B cell (primary cell): ENCODE results near the gene PDCD4. TPM values are rescaled to one million over a fixed set of nuclear protein-coding genes. Genes with fewer than 3 reads are reported as not detected.
"Not testable (repeated sequence)": the region's sequence is repeated elsewhere in the genome, so short reads cannot be mapped to it uniquely, and the experiment has no call there.

Source experiments
- ATAC-seq: fragments of 200-7000 bp; cut with Tn5 transposase; one replicate; pipeline ENCODE4 v1.10.0; 2021; ENCODE audit warnings: low read depth, mild to moderate bottlenecking, moderate number of reproducible peaks, moderate library complexity
- CTCF ChIA-PET: fragments of 350-600 bp; sonication (Branson Sonifier 250); formaldehyde crosslinking; loops from one replicate; lab custom pipeline; 2021; ENCODE audit warnings: antibody characterized with exemption, inconsistent platforms; lab: Charles Lee
- POLR2A ChIA-PET: fragments of 350-600 bp; sonication (Branson Sonifier 250); formaldehyde crosslinking; loops from one replicate; lab custom pipeline; 2021; ENCODE audit warnings: antibody characterized with exemption; lab: Charles Lee
- DNase-seq: peaks from one replicate; pipeline ENCODE4 v3.0.0; 2013
- H2AFZ ChIP-seq: 2 replicates; pipeline ENCODE4 v1.6.1; 2012; ENCODE audit warnings: mild to moderate bottlenecking, low read depth, low read length; ENCODE audit not compliant: insufficient read depth, poor library complexity, severe bottlenecking
- H3K27ac ChIP-seq, 2 donors: 1 replicate in 1 of 2; 2 replicates in 1 of 2; pipeline ENCODE4 v1.5.1; 2012 to 2013; ENCODE audit warnings: low read length in 2 of 2, mild to moderate bottlenecking in 2 of 2, moderate library complexity in 1 of 2
- H3K27me3 ChIP-seq, 4 experiments: fragments of 200-600 bp in 1 of 4; sonication (generic) in 1 of 4; replicated peaks in 1 of 4; 1 replicate in 2 of 4; 2 replicates in 2 of 4; pipeline versions ENCODE4 v1.6.1 to v1.7.0; 2013 to 2016; ENCODE audit warnings: low read length in 3 of 4, mild to moderate bottlenecking in 2 of 4, mixed read lengths in 1 of 4, moderate library complexity in 1 of 4; ENCODE audit not compliant: insufficient read depth in 4 of 4, control insufficient read depth in 3 of 4; ENCODE audit errors: control extremely low read depth in 1 of 4
- H3K36me3 ChIP-seq, 2 experiments: replicated peaks in 1 of 2; 1 replicate in 1 of 2; 2 replicates in 1 of 2; pipeline versions ENCODE4 v1.6.1 to v1.7.1; 2013; ENCODE audit warnings: low read length in 1 of 2; ENCODE audit not compliant: insufficient read depth in 2 of 2, control insufficient read depth in 1 of 2; ENCODE audit errors: control extremely low read depth in 1 of 2, extremely low read depth in 1 of 2
- H3K4me1 ChIP-seq, 2 donors: fragments of 200-600 bp in 1 of 2; sonication (generic) in 1 of 2; 1 replicate in 1 of 2; 2 replicates in 1 of 2; pipeline versions ENCODE4 v1.5.1 to v1.6.1; 2013 to 2017; ENCODE audit warnings: low read length in 2 of 2; ENCODE audit not compliant: control insufficient read depth in 2 of 2, insufficient read depth in 2 of 2
- H3K4me2 ChIP-seq: replicated peaks from 2 replicates; pipeline ENCODE3; 2012; ENCODE audit warnings: mild to moderate bottlenecking, low read depth, low read length; ENCODE audit not compliant: poor library complexity, severe bottlenecking
- H3K4me3 ChIP-seq, 5 experiments: fragments of 200-600 bp in 1 of 5; sonication (generic) in 1 of 5; 1 replicate in 3 of 5; 2 replicates in 2 of 5; pipeline versions ENCODE4 v1.5.1 to v1.7.0; 2011 to 2016; ENCODE audit warnings: low read length in 4 of 5, mild to moderate bottlenecking in 4 of 5, low read depth in 2 of 5, control low read depth in 1 of 5, moderate library complexity in 1 of 5; ENCODE audit not compliant: insufficient read depth in 1 of 5; ENCODE audit errors: control extremely low read depth in 1 of 5, extremely low read depth in 1 of 5
- H3K79me2 ChIP-seq: fragments of 200-600 bp; sonication (generic); one replicate; pipeline ENCODE4 v1.6.0; 2016; ENCODE audit warnings: low read length; ENCODE audit not compliant: control insufficient read depth, insufficient read depth
- H3K9ac ChIP-seq: fragments of 200-600 bp; sonication (generic); 2 replicates; pipeline ENCODE4 v1.6.1; 2017; ENCODE audit warnings: mild to moderate bottlenecking, low read length, moderate library complexity
- H3K9me3 ChIP-seq, 3 donors: one replicate each; pipeline versions ENCODE4 v1.6.1 to v1.7.1; 2013; ENCODE audit warnings: low read length in 2 of 3; ENCODE audit not compliant: control insufficient read depth in 2 of 3, insufficient read depth in 1 of 3; ENCODE audit errors: control extremely low read depth in 1 of 3
- H4K20me1 ChIP-seq: 2 replicates; pipeline ENCODE4 v1.6.0; 2012; ENCODE audit warnings: mild to moderate bottlenecking, low read length; ENCODE audit not compliant: insufficient read depth, control insufficient read depth, poor library complexity, severe bottlenecking
- H3K27ac Mint-ChIP-seq: one replicate; pipeline ENCODE4 v1.8.0; 2021; ENCODE audit warnings: mixed read lengths
- H3K27me3 Mint-ChIP-seq: one replicate; pipeline ENCODE4 v1.8.0; 2021; ENCODE audit warnings: mixed read lengths
- H3K4me1 Mint-ChIP-seq: one replicate; pipeline ENCODE4 v1.8.0; 2021; ENCODE audit warnings: mixed read lengths
- H3K4me3 Mint-ChIP-seq: one replicate; pipeline ENCODE4 v1.8.0; 2021; ENCODE audit warnings: mixed read lengths
- H3K9me3 Mint-ChIP-seq: one replicate; pipeline ENCODE4 v1.8.0; 2022; ENCODE audit warnings: mixed read lengths; ENCODE audit not compliant: insufficient read depth
- EZH2 ChIP-seq: IDR thresholded peaks from 2 replicates; pipeline ENCODE4 v1.6.1; 2012; ENCODE audit warnings: borderline replicate concordance, low read depth, mild to moderate bottlenecking, moderate library complexity, low read length; ENCODE audit not compliant: insufficient read depth, poor library complexity, severe bottlenecking
- WGBS: methylation state at CpG from one replicate; pipeline ENCODE4 v1.1.5; 2013; ENCODE audit warnings: missing lambda C conversion rate; ENCODE audit not compliant: insufficient coverage; 5-methylcytosine and 5-hydroxymethylcytosine counted together
- intact Hi-C: fragments of 100-400 bp; cut with micrococcal nuclease; formaldehyde crosslinking; loops from one replicate; pipeline ENCODE4 v1.10.0; 2022
- polyA plus RNA-seq: library from polyadenylated mRNA; depleted of rRNA; stranded (reverse); fragments of >200 nt; gene quantifications from 2 replicates; pipeline ENCODE4 v1.2.3, GENCODE V29; 2012
- total RNA-seq, 2 donors: library from RNA; stranded (reverse); fragments of 120-200 nt in 1 of 2; gene quantifications; 1 replicate in 1 of 2; 2 replicates in 1 of 2; pipeline versions ENCODE4 v1.2.3 to v1.2.4, GENCODE V29; 2013 to 2022
- TF ChIP-seq, protein P1 (sequence below): fragments of 200-600 bp; IDR thresholded peaks from one replicate; pipeline ENCODE4 v1.8.0; 2022; ENCODE audit warnings: antibody characterized with exemption, mild to moderate bottlenecking

PDCD4 gene
- total and polyA plus RNA-seq, 2 donors (not counting 1 experiment from before 2014, with no cell fraction given): 33.9 to 169 TPM

DNA sequence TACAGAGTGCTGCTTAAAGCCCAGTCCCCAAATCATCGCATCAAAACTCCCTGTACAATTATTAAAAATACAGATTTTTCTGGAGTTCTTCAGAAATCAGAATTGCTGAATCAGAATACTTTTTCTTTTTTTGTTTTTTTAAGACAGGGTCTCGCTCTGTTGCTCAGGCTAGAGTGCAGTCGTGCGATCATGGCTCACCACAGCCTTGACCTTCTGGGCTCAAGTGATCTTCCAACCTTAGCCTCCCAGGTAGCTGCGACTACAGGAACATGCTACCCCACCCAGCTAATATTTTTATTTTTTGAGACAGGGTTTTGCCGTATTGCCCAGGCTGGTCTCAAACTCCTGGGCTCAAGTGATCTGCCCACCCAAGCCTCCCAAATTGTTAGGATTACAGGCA, 43.3 kb downstream of the PDCD4 start:
- WGBS: 44% methylated on average over 3 of the region's 6 CpGs
- CTCF ChIA-PET: no interaction called here
- Histone ChIP-seq H3K4me1 (peaks cover 7 to 16% of the 10 kb centered on the region in 2 donors), H3K9me3 (no peaks in the 10 kb centered on the region), H3K4me2 (no peak overlapping the region), H2AFZ (no peak overlapping the region), H3K9ac (no peak overlapping the region), H3K79me2 (peaks cover 14% of the 10 kb centered on the region), H3K36me3 (peaks cover 4 to 9% of the 10 kb centered on the region in 2 experiments), H3K27me3 (no peaks in the 10 kb centered on the region), H4K20me1 (no peaks in the 10 kb centered on the region), H3K4me3 (no peak overlapping the region), H3K27ac (no peak overlapping the region)
- Mint-ChIP-seq H3K4me1 (peaks cover 24% of the 10 kb centered on the region), H3K27me3 (no peaks in the 10 kb centered on the region), H3K9me3 (no peaks in the 10 kb centered on the region), H3K27ac (no peak overlapping the region), H3K4me3 (no peak overlapping the region)
- DNase-seq: no peak
- TF ChIP-seq, protein P1, sequence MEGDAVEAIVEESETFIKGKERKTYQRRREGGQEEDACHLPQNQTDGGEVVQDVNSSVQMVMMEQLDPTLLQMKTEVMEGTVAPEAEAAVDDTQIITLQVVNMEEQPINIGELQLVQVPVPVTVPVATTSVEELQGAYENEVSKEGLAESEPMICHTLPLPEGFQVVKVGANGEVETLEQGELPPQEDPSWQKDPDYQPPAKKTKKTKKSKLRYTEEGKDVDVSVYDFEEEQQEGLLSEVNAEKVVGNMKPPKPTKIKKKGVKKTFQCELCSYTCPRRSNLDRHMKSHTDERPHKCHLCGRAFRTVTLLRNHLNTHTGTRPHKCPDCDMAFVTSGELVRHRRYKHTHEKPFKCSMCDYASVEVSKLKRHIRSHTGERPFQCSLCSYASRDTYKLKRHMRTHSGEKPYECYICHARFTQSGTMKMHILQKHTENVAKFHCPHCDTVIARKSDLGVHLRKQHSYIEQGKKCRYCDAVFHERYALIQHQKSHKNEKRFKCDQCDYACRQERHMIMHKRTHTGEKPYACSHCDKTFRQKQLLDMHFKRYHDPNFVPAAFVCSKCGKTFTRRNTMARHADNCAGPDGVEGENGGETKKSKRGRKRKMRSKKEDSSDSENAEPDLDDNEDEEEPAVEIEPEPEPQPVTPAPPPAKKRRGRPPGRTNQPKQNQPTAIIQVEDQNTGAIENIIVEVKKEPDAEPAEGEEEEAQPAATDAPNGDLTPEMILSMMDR: no peak
- no peak for TF ChIP-seq EZH2
- POLR2A ChIA-PET: no interaction called here
- intact Hi-C loops: no loop called here
- no peak for ATAC-seq

DNA sequence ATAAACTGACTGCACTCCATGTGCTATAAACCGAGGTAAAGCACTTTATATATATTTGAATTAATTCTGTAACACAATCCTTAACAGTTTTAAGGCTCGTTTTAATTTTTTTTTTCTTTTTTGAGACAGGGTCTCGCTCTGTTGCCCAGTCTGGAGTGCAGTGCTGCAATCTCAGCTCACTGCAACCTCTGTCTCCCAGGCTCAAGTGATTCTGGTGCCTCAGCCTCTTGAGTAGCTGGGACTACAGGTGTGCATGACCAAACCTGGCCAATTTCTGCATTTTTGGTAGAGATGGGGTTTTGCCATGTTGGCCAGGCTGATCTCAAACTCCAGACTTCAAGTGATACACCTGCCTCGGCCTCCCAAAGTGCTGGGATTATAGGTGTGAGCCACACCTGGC, 43.9 kb downstream of the PDCD4 start:
- Histone ChIP-seq H3K4me1 (peaks cover 7 to 16% of the 10 kb centered on the region in 2 donors), H3K79me2 (peaks cover 19% of the 10 kb centered on the region)
- DNase-seq, H3K9me3 ChIP-seq, H3K4me3 ChIP-seq, H3K27me3 Mint-ChIP-seq, intact Hi-C loops, POLR2A ChIA-PET, H3K4me3 Mint-ChIP-seq, H3K9me3 Mint-ChIP-seq, H3K27ac ChIP-seq, H3K36me3 ChIP-seq, H3K27me3 ChIP-seq, ATAC-seq, H2AFZ ChIP-seq, CTCF ChIA-PET, H3K27ac Mint-ChIP-seq, H4K20me1 ChIP-seq, H3K4me2 ChIP-seq, H3K9ac ChIP-seq: not testable (repeated sequence)
- H3K4me1 Mint-ChIP-seq: peaks cover 27% of the 10 kb centered on the region
- no CpG with 5 or more reads among the region's 4 CpGs for WGBS
